ENCODE measurements around the gene TBC1D4. TPM values are rescaled to one million over a fixed set of nuclear protein-coding genes. Genes with fewer than 3 reads are reported as not detected.

Gene TBC1D4
- total RNA-seq, 6 experiments from 2014 or later: 7.7 to 18.6 (median 10.3) TPM

DNA sequence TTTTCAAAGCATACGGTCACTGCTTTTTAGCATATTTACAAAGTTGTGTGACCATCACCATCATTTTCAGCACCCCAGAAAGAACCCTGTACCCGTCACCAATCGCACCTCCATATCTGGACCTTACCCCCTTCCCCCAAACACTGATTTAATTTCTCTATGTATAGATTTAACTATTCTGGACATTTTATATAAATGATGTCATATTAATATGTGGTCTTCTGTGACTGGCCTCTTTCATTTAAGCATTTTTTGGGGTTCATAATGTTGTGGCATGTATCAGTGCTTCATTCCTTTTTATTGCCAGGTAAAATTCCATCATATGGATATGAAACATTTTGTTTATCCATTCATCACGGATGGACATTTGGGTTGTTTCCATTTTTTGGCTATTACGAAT lies 74.0 kb downstream of the TBC1D4 start:
- ATAC-seq: no peak
- no peaks in the 10 kb centered on the region for H3K9me3 ChIP-seq
- H3K27me3 ChIP-seq: no peaks in the 10 kb centered on the region
- 97% methylated on average over 5 of the region's 5 CpGs for WGBS (ENCODE audit: insufficient coverage, low coverage, low lambda C conversion rate, missing lambda C conversion rate)
- no peak overlapping the region for H3K27ac ChIP-seq
- no peak for TF ChIP-seq POLR2A (IDR thresholded peaks at IDR 0.05)
- TF ChIP-seq, protein P1, sequence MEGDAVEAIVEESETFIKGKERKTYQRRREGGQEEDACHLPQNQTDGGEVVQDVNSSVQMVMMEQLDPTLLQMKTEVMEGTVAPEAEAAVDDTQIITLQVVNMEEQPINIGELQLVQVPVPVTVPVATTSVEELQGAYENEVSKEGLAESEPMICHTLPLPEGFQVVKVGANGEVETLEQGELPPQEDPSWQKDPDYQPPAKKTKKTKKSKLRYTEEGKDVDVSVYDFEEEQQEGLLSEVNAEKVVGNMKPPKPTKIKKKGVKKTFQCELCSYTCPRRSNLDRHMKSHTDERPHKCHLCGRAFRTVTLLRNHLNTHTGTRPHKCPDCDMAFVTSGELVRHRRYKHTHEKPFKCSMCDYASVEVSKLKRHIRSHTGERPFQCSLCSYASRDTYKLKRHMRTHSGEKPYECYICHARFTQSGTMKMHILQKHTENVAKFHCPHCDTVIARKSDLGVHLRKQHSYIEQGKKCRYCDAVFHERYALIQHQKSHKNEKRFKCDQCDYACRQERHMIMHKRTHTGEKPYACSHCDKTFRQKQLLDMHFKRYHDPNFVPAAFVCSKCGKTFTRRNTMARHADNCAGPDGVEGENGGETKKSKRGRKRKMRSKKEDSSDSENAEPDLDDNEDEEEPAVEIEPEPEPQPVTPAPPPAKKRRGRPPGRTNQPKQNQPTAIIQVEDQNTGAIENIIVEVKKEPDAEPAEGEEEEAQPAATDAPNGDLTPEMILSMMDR (IDR thresholded peaks at IDR 0.05): no peak
- no peak for DNase-seq
- no peak overlapping the region for H3K4me3 ChIP-seq
- intact Hi-C loops (cut with DNase I): no loop called here
- H3K4me1 ChIP-seq: peaks cover 0 to 13% (median 4%) of the 10 kb centered on the region in 4 donors
- no peaks in the 10 kb centered on the region for H3K36me3 ChIP-seq

DNA sequence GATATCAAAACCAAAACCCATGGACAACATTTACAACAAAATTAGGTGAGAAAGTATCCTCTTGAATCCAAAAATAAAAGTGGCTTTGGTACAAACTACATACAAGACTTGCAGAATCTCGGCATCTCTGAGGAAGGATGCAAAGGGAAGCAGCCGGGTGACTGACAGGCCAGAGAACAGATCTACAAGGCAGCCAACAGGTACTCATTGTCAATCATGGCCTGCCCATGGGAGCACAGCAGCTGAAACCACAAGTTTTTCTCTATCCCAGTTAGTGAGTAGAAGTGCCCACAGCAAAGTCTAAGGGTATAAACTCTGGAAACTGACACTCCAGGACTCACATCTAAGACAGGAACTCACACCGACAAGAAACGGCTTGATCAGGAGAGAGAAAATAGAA lies 74.5 kb downstream of the TBC1D4 start:
- ATAC-seq (no peak), DNase-seq (no peak)
- Histone ChIP-seq H3K4me1 (peaks cover 0 to 8% (median under 1%) of the 10 kb centered on the region in 4 donors), H3K27ac (no peak overlapping the region), H3K4me3 (no peak overlapping the region), H3K36me3 (no peaks in the 10 kb centered on the region), H3K9me3 (no peaks in the 10 kb centered on the region), H3K27me3 (no peaks in the 10 kb centered on the region)
- WGBS (ENCODE audit: insufficient coverage, low coverage, low lambda C conversion rate, missing lambda C conversion rate): 82% methylated on average over 4 of the region's 4 CpGs
- intact Hi-C loops (cut with DNase I): no loop called here
- no peak for TF ChIP-seq POLR2A (IDR thresholded peaks at IDR 0.05)
- TF ChIP-seq, protein P1 (IDR thresholded peaks at IDR 0.05): no peak

DNA sequence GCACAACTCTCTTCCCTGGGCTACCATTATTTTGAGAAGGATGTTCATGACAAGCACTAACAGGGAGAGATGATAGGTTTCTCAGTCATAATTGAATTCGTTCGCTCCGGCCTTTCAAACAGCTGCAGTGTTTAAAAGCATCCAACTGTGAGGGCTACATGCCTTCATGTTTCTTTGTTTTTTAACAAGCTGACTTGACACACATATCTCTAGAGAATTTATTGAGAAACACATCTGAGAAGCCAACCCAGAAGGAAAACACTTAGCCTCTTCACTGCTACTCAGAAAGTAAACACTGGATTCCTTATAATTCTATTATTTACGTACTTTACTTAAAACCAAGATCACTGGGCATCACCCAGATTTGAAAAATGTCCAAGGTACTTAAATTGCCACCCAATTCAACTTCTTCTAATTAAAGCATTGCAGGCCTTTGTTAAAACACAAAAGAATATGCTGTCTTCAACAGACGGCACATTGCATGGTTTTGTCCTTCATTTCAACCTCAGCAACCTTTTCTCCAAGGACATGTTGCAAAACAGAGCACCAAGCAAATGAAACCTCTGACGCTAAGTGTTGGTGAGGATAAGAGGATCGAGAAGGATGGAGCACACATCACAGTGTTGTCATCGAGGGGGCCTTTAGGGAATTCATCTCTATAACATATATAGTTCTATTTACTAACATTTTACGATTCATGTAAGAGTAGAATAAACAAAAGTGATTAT lies 75.8 kb downstream of the TBC1D4 start:
- Histone ChIP-seq H3K9me3 (no peaks in the 10 kb centered on the region), H3K27me3 (no peaks in the 10 kb centered on the region), H3K4me3 (no peak overlapping the region), H3K36me3 (no peaks in the 10 kb centered on the region), H3K27ac (no peak overlapping the region), H3K4me1 (peaks cover 0 to 2% (median 0%) of the 10 kb centered on the region in 4 donors)
- WGBS (ENCODE audit: insufficient coverage, low coverage, low lambda C conversion rate, missing lambda C conversion rate): 87% methylated on average over 9 of the region's 9 CpGs
- no peak for ATAC-seq
- no peak for DNase-seq
- no peak for TF ChIP-seq POLR2A (IDR thresholded peaks at IDR 0.05)
- TF ChIP-seq, protein P1 (IDR thresholded peaks at IDR 0.05): no peak
- intact Hi-C loops (cut with DNase I): no loop called here

DNA sequence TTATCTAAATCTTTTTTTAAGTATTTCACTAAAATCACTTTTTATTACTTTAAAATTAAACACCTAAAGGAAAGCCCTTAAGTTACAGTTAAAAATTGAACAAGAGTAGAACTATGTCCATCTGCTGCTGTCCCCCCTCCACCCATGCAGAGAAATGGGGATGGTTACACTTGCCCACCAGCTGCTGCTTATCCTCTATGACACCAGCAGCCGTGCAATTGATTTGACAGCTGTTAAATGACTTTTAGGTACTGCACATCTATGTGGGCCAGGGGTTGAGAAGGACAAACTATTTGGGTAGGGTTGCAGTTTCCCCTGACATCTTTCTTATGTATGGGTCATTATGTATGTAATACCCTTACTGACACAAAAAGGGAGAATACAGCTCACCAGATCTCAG lies 77.2 kb downstream of the TBC1D4 start:
- Histone ChIP-seq H3K36me3 (no peaks in the 10 kb centered on the region), H3K4me1 (peaks cover 0 to 7% (median 0%) of the 10 kb centered on the region in 4 donors), H3K9me3 (no peaks in the 10 kb centered on the region), H3K27me3 (no peaks in the 10 kb centered on the region), H3K4me3 (no peak overlapping the region), H3K27ac (no peak overlapping the region)
- ATAC-seq (no peak), DNase-seq (no peak)
- intact Hi-C loops (cut with DNase I): no loop called here
- TF ChIP-seq, protein P1 (IDR thresholded peaks at IDR 0.05): no peak
- TF ChIP-seq POLR2A (IDR thresholded peaks at IDR 0.05): no peak
- 89% methylated on average over 1 of the region's 1 CpG for WGBS (ENCODE audit: insufficient coverage, low coverage, low lambda C conversion rate, missing lambda C conversion rate)

All from right lobe of liver (tissue), 6 donors.